ENCODE measurements around the gene CLMN.

Gene CLMN

GRCh38 chr14:95302667-95303506 lies 16.8 kb downstream of the CLMN start:
- DNase-seq (ENCODE audit: low read depth in 2 of 2) = no peak

DNA sequence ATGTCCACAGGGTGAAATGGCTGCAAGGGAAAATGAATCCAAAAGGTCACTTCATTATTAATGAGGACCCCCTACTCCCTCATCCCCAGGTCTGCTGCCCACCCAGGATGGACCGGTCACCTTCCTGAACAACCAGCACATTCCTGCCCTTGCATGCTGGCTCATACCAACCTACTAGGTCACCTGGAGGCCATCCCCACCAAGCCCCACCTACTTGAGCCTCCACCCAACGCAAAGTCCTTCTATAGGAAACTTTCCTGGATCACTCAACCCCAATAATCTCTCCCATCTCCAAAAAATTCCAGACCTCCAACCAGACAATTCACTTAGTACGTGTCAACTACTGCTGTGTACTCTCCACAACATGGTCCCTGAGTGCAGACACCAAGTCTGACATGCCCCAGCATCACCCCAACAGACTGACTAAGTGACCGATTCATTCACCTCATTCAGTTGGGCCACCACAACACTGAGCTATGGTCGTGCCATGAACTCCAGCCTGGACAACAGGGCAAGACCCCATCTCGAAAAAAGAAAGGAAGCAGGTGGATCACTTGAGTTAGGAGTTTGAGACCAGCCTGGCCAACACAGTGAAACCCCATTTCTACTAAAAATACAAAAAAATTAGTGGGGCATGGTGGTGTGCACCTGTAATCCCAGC lies 18.1 kb downstream of the CLMN start:
- DNase-seq (ENCODE audit: low read depth in 2 of 2) = no peak

GRCh38 chr14:95300697-95301526 lies 18.8 kb downstream of the CLMN start:
- no peak for DNase-seq (ENCODE audit: low read depth in 2 of 2)

DNA sequence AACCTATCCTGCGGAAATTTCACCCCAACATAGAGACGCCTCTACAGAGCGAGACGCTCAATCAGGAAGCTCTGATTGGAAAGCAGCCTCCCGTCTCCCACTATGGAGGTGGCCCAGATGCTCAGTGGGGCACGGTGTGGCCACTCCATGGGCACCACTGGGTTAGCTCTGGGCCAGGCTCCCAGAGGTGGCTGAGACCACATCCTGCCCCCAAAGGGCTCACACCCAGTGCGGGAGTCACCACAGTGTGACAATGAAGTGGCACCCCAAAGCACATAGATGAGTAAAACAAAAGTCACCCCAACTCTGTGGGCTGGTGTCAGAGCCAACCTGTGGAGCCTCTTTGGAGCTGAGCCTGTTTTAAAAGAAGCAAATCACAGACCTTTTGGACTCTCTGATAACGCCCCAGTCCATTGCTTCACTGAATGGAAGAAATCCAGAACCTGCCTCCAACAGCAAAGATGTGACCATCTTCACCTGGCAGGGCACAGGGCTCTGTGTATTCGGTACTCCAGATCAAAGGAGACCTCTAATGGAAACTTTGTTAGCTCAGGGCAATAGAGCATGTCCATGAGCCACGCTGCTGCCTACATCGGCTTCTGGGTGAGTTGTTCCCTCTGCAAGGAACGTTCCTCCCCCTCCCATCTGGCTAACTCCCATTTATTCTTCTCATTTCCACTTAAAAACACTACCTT lies 19.6 kb downstream of the CLMN start:
- no peak for DNase-seq (ENCODE audit: low read depth in 2 of 2)

DNA sequence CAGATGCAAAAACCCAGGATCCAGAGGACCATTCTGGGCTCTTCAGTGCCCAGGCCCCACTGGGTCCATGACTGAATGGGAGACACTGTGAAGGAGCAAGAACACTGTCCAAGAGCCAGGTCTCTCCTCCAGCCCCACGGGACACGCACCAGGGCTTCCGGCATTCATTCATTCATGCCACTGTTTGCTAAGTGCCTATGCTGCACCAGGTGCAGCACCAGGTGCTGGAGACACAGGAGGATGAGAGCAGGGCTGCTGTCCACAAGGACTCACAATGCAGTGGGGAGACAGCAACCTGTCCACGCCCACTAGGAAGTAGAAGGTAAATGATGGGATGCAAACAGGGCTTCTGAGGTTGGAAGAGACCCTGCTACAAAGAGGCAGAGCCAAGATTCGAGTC lies 20.4 kb downstream of the CLMN start:
- DNase-seq (ENCODE audit: low read depth in 2 of 2) = no peak

GRCh38 chr14:95297832-95298231 lies 21.9 kb downstream of the CLMN start:
- DNase-seq (ENCODE audit: low read depth in 2 of 2) = no peak

GRCh38 chr14:95296966-95297365 lies 22.7 kb downstream of the CLMN start:
- DNase-seq (ENCODE audit: low read depth in 2 of 2) = no peak

DNA sequence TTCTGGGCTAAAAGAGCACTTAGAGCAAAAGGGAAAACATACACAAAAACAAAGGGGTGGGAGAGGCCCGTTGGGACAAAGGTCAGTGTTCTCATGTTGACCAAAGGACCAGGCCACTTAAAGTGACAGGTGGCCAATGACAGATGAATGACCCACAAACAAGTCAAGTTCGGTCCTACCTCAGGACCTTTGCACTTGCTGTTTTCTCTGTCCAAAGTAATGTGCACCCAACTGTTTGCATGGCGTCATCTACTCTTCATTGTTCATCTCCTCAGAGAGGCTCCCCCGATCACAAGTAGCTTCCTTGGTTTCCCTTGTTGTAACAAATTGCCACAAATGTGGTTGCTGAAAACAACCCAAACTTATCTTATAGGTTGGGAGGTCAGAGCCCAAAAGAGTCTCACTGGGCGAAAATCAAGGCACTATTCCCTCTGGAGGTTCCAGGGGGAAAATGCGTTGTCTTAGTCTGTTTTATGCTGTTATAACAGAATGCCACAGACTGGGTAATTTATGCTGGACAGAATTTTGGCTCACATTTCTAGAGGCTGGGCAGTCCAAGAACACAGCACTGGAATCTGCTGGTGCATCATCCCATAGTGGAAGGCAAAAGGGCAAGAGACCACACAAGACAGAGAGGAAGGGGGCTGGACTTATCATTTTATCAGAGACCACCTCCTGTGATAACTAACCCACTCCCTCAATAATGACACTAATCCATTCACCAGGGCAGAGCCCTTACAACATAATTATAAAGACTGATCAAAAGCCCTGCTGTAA lies 23.9 kb downstream of the CLMN start:
- DNase-seq (ENCODE audit: low read depth in 2 of 2) = no peak

GRCh38 chr14:95294834-95295599 lies 24.7 kb downstream of the CLMN start:
- DNase-seq (ENCODE audit: low read depth in 2 of 2) = no peak

GRCh38 chr14:95294320-95294719 lies 25.4 kb downstream of the CLMN start:
- no peak for DNase-seq (ENCODE audit: low read depth in 2 of 2)

- DNase-seq (ENCODE audit: low read depth in 2 of 2) = no peak
Observed at GRCh38 chr14:95293449-95293848, 26.3 kb downstream of the CLMN start.

DNA sequence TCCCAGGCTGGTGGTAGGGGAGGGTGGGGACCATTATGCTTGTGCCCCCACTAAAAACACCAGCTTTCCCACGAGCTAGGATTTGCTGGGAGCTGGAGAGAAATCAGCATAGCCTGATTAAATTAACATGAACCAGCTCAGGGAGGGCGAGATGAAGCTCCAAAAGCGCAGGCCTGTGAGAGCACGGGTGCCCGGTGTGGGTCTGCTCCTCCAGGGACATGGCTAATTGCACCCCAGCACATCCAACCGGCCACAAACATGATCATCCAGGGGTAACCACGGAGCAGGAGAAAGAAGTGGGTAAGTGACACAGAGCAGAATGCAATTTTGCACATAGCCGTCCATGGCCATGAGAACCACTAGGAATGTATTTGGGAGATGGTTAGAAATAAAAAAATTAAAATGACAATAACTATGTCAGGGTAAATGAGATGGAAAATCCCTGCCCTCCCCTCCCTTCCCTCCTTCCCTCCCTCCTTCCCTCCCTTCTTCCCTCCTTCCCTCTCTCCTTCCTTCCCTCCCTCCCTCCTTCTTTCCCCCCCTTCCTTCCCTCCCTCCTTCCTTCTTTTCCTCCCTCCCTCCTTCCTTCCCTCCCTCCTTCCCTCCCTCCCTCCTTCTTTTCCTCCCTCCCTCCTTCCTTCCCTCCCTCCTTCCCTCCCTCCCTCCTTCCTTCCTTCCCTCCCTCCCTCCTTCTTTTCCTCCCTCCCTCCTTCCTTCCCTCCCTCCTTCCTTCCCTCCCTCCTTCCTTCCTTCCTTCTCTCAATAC lies 26.9 kb downstream of the CLMN start:
- DNase-seq (ENCODE audit: low read depth in 2 of 2) = no peak

DNA sequence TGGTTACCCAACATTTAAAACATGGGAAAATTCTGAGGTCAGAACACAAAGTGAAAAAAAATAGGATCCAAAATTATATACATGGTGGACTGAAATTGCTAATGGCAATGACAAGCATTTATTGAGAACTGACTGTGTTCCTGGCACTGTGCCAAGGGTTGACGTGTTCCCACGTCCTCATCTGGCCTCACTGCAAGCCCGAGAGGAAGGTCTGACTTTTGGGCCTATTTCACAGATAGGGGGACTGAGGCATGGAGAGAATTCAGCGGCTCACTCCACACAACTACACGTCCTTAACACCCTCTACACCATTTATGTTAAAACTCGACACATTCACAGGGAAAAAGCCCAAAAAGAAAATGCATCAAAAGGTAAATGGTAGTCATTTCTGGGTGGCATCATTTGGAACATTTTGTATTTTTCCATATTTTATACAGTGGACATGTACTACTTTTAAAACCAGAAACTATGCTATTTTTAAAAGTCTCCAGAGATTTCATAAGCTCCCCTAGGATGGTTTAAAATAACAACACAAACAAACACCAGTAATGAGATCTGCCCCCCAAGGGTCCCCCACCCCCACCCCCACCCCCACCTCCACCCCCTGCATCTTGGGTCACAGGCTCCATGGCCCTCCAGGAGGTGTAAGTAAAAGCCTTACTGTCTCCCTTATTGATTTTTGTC lies 27.7 kb downstream of the CLMN start:
- DNase-seq (ENCODE audit: low read depth in 2 of 2) = peak in 1 of 2 donors; percentile 11

DNA sequence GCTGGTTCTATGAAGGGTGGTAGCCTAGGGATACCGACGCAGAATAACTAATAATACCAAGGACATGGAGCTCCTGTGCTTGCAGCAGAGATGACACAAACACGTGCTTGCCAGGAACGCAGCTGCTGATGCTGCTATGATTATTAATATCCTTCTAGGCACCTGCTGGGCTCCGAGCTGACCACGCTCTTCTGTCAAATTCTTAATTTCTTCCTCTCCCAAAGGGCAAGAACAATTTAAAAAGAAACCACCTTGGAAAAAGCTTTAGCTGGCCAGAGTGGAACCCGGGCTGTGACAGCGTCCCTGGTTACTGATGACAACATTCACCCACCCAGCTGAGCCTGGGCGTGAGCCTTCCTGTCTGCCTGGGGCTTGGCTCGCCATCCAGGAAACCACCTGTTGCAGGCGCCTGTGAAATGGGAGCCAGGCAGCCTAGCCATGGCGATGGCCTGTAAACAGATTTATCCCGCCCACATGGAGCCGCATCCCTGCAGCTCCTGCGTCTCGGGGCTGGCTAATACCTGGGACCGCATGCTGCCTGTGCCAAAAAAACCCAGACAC lies 28.8 kb downstream of the CLMN start:
- no peak for DNase-seq (ENCODE audit: low read depth in 2 of 2)

DNA sequence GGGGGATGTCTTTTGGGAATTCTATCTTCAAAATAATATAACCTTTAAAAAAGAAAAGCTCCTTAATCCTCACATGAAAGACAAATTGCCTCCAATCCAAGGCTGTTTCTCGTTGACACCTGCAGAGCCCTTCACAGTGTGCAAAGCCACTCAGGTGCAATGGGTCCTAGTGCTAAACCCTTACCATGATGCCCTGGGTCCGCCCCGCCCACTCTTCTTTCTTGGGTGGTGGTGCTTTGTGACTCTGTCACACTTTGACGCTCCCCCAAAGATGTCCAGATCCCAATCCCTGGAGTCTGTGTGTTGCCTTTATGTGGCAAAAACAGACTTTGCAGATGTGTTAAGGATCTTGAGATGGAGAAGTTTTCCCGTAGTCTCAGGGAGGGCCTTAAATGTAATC lies 29.7 kb downstream of the CLMN start:
- DNase-seq (ENCODE audit: low read depth in 2 of 2) = no peak

GRCh38 chr14:95289323-95290010 lies 30.2 kb downstream of the CLMN start:
- no peak for DNase-seq (ENCODE audit: low read depth in 2 of 2)

DNA sequence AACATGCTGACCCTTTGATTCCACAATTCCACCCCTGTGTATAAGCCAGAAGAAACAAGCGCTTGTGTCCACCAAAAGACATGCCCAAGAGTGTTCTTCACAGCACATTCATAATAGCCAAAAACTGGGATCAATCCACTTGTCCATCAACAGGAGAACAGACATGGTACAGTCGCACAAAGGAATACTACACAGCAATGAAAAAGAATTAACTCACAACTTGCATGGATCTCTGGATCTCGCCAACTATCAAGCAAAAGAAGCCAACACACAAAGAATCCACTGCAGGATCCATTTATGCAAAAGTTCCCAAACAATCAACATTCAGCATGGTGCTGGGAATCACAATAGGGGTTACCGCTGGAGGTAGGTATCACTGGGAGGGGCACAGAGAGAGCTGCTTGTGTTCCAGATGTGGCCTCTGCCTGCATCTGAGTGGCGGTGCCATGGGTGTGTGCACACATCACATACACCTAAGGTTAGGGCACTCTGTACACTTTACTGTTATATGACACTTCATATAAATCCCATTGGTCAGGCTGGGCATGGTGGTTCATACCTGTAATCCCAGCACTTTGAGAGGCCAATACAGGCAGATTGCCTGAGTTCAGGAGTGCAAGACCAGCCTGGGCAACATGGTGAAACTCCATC lies 30.9 kb downstream of the CLMN start:
- no peak for DNase-seq (ENCODE audit: low read depth in 2 of 2)

Data from stimulated activated CD4-positive, alpha-beta T cell treated with anti-CD3 and anti-CD28 coated beads, Interleukin-15, amount 100 ng/mL, for 48 hours (primary cell).